Activated CD8-positive, alpha-beta T cell treated with anti-CD3 and anti-CD28 coated beads for 36 hours (primary cell): ENCODE measurements around the gene MAP4K1. TPM values are rescaled to one million over a fixed set of nuclear protein-coding genes. Genes with fewer than 3 reads are reported as not detected.
A peak's percentile ranks its signal among the peaks of the same experiment; 100 is the strongest.

Source experiments
- ATAC-seq: fragments of 200-7000 bp; cut with Tn5 transposase; one replicate; pipeline ENCODE4 v1.10.0; 2021; ENCODE audit warnings: mild to moderate bottlenecking, moderate library complexity
- CTCF ChIA-PET: fragments of 350-600 bp; sonication (Branson Sonifier 250); formaldehyde crosslinking; loops from one replicate; lab custom pipeline; 2021; ENCODE audit warnings: antibody characterized with exemption; lab: Charles Lee
- POLR2A ChIA-PET: fragments of 350-600 bp; sonication (Branson Sonifier 250); formaldehyde crosslinking; loops from one replicate; lab custom pipeline; 2021; ENCODE audit warnings: antibody characterized with exemption; lab: Charles Lee
- DNase-seq: peaks from one replicate; pipeline ENCODE4 v3.0.0-alpha.2; 2020
- H3K27ac Mint-ChIP-seq: one replicate; pipeline ENCODE4 v1.8.0; 2021; ENCODE audit warnings: mild to moderate bottlenecking, mixed read lengths
- H3K27me3 Mint-ChIP-seq: one replicate; pipeline ENCODE4 v1.8.0; 2021; ENCODE audit warnings: mixed read lengths
- H3K36me3 Mint-ChIP-seq: one replicate; pipeline ENCODE4 v1.8.0; 2021; ENCODE audit warnings: low read depth, mixed read lengths
- H3K4me1 Mint-ChIP-seq: one replicate; pipeline ENCODE4 v1.8.0; 2021; ENCODE audit warnings: low read depth, mixed read lengths
- H3K4me3 Mint-ChIP-seq: one replicate; pipeline ENCODE4 v1.8.0; 2021; ENCODE audit warnings: mild to moderate bottlenecking, moderate library complexity, mixed read lengths
- H3K9me3 Mint-ChIP-seq: one replicate; pipeline ENCODE4 v1.8.0; 2021; ENCODE audit warnings: mixed read lengths
- intact Hi-C: fragments of 100-400 bp; cut with micrococcal nuclease; formaldehyde crosslinking; loops from one replicate; pipeline ENCODE4 v1.10.0; 2022
- total RNA-seq, 2 experiments: library from RNA; stranded (reverse); gene quantifications; one replicate each; pipeline ENCODE4 v1.2.3, GENCODE V29; 2021
- TF ChIP-seq, protein P1 (sequence below): fragments of 200-600 bp; IDR thresholded peaks from one replicate; pipeline ENCODE4 v1.8.0; 2022; ENCODE audit warnings: antibody characterized with exemption, mild to moderate bottlenecking

Gene MAP4K1
- total RNA-seq, 2 experiments from 2014 or later: 166 to 174 TPM

DNA sequence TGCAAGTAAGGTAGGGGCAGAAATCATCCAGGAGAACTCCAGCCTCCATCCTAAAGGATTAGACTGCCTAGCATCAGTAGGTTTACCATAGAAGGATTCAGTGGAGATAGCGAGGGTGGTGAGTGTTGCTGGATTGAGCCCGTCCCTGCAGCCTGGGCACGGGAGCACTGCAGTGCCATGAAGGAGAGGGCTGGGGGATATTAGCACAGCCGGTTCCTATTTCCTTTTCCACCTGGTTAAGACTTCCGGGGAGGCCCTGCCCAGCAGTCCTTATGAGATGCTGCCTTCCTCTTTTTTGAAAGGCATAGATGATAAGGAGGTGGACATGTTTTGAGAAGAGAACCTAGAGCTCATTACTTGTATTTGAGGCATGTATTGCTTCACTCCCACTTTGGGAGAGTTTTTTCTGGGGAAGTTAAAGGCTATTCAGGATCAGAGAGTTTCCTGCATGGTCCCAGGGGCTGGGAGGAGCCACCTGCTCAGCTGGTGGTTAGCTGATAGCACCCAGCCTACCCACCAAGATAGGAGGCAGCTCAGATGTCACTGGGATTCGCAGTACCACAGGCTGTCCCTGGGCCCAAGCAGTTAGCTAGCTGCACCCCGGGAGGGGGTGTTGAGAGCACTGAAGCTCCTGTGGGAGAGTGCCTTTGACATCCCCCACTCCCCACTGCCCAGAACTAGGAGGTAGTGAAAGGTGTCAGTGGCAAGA, 46.9 kb upstream of the MAP4K1 start:
- Mint-ChIP-seq H3K9me3 (no peaks in the 10 kb centered on the region), H3K4me1 (peaks cover 64% of the 10 kb centered on the region), H3K36me3 (peaks cover 23% of the 10 kb centered on the region), H3K27me3 (peaks cover 5% of the 10 kb centered on the region), H3K27ac (peak overlapping the region; percentile 11), H3K4me3 (no peak overlapping the region)
- intact Hi-C loops: no loop called here
- DNase-seq (no peak), ATAC-seq (no peak)
- ChIA-PET POLR2A (interaction anchor here (0.7 kb wide), 1 partner anchor 17 kb away, joined by 4 read pairs; the partner anchor contains the start of gene ACTN4), CTCF (interaction anchor here (1.0 to 1.1 kb wide), 2 partner anchors 17 to 22 kb away, joined by 3 read pairs; partner anchors contain the start of gene ACTN4)
- TF ChIP-seq, protein P1, sequence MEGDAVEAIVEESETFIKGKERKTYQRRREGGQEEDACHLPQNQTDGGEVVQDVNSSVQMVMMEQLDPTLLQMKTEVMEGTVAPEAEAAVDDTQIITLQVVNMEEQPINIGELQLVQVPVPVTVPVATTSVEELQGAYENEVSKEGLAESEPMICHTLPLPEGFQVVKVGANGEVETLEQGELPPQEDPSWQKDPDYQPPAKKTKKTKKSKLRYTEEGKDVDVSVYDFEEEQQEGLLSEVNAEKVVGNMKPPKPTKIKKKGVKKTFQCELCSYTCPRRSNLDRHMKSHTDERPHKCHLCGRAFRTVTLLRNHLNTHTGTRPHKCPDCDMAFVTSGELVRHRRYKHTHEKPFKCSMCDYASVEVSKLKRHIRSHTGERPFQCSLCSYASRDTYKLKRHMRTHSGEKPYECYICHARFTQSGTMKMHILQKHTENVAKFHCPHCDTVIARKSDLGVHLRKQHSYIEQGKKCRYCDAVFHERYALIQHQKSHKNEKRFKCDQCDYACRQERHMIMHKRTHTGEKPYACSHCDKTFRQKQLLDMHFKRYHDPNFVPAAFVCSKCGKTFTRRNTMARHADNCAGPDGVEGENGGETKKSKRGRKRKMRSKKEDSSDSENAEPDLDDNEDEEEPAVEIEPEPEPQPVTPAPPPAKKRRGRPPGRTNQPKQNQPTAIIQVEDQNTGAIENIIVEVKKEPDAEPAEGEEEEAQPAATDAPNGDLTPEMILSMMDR: no peak

GRCh38 chr19:38663957-38664502, 46.3 kb upstream of the MAP4K1 start:
- DNase-seq (peak; percentile 19), ATAC-seq (no peak)
- intact Hi-C loops: no loop called here
- peaks cover 21% of the 10 kb centered on the region for H3K36me3 Mint-ChIP-seq
- ChIA-PET POLR2A (no interaction called here), CTCF (interaction anchor here (1.0 to 1.1 kb wide), 2 partner anchors 17 to 22 kb away, joined by 3 read pairs; partner anchors contain the start of gene ACTN4)
- peaks cover 5% of the 10 kb centered on the region for H3K27me3 Mint-ChIP-seq
- H3K27ac Mint-ChIP-seq: no peak overlapping the region
- H3K4me1 Mint-ChIP-seq: peaks cover 60% of the 10 kb centered on the region
- TF ChIP-seq, protein P1: no peak
- no peak overlapping the region for H3K4me3 Mint-ChIP-seq
- no peaks in the 10 kb centered on the region for H3K9me3 Mint-ChIP-seq

GRCh38 chr19:38663156-38663651, 45.5 kb upstream of the MAP4K1 start:
- H3K27ac Mint-ChIP-seq: no peak overlapping the region
- ChIA-PET CTCF (interaction anchor here (0.8 to 1.0 kb wide), 3 partner anchors 29 to 267 kb away, joined by 3 to 4 read pairs (median 4); partner anchors contain the start of genes MRPS12 and SARS2), POLR2A (no interaction called here)
- no peaks in the 10 kb centered on the region for H3K9me3 Mint-ChIP-seq
- ATAC-seq (no peak), DNase-seq (no peak)
- intact Hi-C loops: no loop called here
- H3K4me1 Mint-ChIP-seq: peaks cover 57% of the 10 kb centered on the region
- no peak overlapping the region for H3K4me3 Mint-ChIP-seq
- peaks cover 21% of the 10 kb centered on the region for H3K36me3 Mint-ChIP-seq
- TF ChIP-seq, protein P1: no peak
- H3K27me3 Mint-ChIP-seq: peaks cover 5% of the 10 kb centered on the region

- Mint-ChIP-seq H3K4me3 (no peak overlapping the region), H3K36me3 (peaks cover 20% of the 10 kb centered on the region), H3K9me3 (no peaks in the 10 kb centered on the region), H3K27ac (no peak overlapping the region), H3K4me1 (peaks cover 57% of the 10 kb centered on the region), H3K27me3 (peaks cover 3% of the 10 kb centered on the region)
- intact Hi-C loops: no loop called here
- POLR2A ChIA-PET: interaction anchor here (0.7 kb wide), 1 partner anchor 8 kb away, joined by 3 read pairs; no protein-coding TSS in a partner anchor
- CTCF ChIA-PET: interaction anchor here (0.8 to 1.0 kb wide), 3 partner anchors 28 to 268 kb away, joined by 3 to 4 read pairs (median 4); partner anchors contain the start of genes MRPS12 and SARS2
- ATAC-seq (no peak), DNase-seq (no peak)
- TF ChIP-seq, protein P1: no peak
Measured at GRCh38 chr19:38662537-38663155, 44.9 kb upstream of the MAP4K1 start.
